ENCODE data around the gene SLC12A4.
"Not testable (repeated sequence)": the region's sequence is repeated elsewhere in the genome, so short reads cannot be mapped to it uniquely, and the experiment has no call there.

Gene SLC12A4

GRCh38 chr16:67968400-67969253 is at the start of gene SLC12A4:
Gene SLC12A4, minus strand, starts transcription at chr16:67968637. Its CDS starts 84 bp downstream, at chr16:67968553.
- DNase-seq (ENCODE audit: low read depth): peak; percentile 76

DNA sequence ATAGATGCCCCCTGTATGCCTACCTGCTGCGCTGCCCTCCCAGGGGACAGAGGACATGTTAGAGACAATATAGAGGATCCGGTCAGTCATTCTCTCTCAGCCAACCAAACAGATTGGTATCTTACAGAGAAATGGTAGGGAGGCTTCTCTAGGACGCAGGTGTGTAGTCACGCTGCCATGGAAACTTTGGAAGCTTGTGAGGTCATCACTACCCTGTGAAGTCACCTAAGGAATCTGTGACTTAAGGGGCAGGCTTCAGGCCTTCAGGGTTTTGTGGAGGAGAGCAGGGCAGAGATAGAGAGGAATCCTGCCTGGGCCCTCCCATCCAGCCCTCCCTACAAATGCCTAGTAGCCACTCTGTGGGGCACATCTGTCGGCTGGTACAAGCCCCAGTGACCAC is 47.2 kb upstream of the SLC12A4 start, which contains the start of gene DPEP2NB:
Gene DPEP2NB, minus strand, starts transcription at position 231 of the 400 bp plus-strand sequence. Its CDS starts 141 bp downstream, at position 90.
- no peak for DNase-seq (ENCODE audit: low read depth)

GRCh38 chr16:68013440-68013839 is 45.0 kb upstream of the SLC12A4 start:
- no peak for DNase-seq (ENCODE audit: low read depth)

DNA sequence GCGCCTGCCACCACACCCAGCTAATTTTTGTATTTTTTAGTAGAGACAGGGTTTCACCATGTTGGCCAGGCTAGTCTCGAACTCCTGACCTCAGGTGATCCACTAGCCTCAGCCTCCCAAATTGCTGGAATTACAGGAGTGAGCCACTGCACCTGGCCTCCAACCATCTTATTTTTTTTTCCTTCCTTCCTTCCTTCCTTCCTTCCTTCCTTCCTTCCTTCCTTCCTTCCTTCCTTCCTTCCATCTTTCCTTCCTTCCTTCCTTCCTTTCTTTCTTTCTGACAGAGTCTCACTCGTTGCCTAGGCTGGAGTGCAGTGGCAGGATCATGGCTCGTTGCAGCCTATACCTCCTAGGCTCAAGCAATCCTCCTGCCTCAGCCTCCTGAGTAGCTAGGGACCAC is 41.4 kb upstream of the SLC12A4 start:
- DNase-seq (ENCODE audit: low read depth): not testable (repeated sequence)

DNA sequence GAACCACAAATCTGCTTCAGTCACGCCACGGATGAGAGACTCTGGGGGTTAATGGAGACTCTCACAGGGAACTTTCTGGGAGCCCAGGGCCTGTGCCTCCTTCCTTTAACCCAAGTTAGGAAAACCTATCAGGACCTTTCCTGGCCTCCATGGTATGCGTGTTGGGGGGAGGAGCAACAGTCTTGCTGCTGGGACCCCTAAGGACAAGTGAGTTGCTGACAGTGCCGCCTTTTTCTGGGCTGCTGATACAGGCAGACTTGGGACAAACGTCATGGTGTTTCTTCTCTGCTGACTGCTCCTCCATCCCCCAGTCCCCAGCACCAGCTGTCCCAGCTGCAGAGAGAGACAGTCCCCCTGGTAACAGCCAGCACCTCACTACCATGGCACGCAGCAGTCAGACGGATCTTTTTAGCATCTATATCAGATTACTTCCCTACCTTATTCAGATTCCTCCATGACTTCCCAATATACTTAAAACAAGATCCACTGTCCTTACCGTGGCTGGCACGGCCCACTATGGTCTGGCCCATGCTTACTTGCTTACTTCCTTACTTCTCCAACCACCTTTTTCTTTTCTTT is 40.8 kb upstream of the SLC12A4 start:
- DNase-seq (ENCODE audit: low read depth): no peak

DNA sequence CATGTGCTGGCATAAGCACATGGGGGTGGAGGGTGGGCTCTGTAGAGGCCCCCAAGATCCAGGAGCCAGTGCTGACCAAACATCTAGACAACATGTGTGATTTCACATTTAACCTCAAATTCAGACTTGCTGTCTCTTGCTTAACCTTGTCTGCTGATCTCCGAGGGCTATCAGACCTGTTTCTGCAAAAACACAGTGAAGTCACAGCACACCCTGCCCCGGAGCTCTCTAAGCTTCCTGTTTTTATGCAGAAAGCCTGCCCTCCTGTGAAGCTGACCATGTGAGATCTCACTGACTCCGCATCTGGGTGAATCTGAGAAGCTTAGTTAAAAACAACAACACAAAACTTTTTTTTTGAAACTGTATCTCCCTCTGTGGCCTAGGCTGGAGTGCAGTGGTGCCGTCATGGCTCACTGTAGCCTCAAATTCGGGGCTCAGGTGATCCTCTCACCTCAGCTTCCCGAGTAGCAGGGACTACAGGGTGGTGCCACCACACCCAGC is 37.4 kb upstream of the SLC12A4 start:
- DNase-seq (ENCODE audit: low read depth): no peak

DNA sequence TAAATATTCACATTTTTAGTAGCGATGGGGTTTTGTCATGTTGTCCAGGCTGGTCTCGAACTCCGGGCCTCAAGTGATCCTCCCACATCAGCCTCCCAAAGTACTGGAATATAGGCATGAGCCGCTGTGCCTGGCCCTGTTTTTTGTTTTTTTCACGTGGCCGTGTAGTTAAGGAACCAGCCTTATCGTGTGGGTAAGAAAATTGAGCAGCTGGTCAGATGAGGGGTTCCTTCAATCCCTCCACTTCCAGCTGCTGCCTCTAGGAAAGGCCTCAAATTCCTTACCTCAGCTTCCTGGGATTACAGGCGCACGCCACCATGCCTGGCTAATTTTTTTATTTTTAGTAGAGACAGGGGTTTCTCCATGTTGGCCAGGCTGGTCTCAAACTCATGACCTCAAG is 36.8 kb upstream of the SLC12A4 start:
- no peak for DNase-seq (ENCODE audit: low read depth)

DNA sequence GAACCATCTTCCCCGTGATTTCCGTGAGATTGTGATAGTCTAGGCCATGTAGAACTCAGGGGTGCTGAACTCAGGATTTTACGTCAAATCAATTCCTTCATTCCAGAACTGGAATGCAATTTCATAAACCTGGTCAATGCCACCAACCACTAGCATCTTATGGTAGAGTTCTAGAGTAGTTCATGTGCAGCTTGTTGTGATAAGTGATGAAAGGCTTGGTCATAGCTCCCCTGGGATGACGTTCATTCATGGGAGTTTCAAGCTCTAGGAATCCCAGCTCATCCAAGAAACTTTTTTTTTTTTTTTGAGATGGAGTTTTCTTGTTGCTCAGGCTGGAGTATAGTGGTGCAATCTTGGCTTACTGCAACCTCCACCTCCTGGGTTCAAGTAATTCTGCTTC is 34.6 kb upstream of the SLC12A4 start:
- DNase-seq (ENCODE audit: low read depth): no peak

DNA sequence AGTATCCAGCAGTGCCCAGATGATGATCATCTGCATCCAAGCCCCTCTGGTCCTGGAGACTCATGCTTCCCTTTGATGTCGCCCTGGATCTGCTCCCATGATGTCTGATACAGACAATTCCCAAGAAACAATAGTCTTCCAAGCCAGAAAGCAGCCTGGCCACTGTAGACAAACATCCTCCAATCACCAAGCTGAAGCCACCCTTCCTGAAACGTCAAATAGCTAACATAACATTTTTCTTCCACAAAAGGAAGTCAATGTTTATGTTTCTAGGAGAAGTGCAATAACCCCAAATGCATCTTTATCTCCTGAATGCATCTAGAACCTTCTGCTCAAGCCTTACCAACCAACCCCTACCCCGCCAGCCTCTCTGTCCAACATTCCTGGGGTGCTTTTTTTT is 32.0 kb upstream of the SLC12A4 start:
- DNase-seq (ENCODE audit: low read depth): no peak

DNA sequence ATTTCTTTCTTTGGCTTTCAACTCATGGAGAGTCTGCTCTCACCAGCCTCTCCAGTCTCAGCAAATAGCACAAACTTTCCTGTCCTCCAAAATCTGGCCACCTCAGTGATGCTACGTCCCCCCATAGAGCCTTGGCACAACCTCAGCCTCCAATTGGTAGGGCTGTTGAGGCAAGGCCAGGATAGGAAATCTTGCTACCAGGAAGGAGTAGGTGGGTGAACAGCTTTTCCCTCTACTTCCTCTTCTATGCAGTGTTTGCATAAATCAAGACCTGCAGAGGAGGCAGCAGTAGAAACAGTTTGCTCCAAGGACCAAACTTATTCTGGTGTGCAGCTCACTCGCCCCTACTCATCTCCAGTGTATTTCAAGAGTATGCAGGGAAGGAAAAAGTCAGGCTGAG is 31.5 kb upstream of the SLC12A4 start:
- no peak for DNase-seq (ENCODE audit: low read depth)

DNA sequence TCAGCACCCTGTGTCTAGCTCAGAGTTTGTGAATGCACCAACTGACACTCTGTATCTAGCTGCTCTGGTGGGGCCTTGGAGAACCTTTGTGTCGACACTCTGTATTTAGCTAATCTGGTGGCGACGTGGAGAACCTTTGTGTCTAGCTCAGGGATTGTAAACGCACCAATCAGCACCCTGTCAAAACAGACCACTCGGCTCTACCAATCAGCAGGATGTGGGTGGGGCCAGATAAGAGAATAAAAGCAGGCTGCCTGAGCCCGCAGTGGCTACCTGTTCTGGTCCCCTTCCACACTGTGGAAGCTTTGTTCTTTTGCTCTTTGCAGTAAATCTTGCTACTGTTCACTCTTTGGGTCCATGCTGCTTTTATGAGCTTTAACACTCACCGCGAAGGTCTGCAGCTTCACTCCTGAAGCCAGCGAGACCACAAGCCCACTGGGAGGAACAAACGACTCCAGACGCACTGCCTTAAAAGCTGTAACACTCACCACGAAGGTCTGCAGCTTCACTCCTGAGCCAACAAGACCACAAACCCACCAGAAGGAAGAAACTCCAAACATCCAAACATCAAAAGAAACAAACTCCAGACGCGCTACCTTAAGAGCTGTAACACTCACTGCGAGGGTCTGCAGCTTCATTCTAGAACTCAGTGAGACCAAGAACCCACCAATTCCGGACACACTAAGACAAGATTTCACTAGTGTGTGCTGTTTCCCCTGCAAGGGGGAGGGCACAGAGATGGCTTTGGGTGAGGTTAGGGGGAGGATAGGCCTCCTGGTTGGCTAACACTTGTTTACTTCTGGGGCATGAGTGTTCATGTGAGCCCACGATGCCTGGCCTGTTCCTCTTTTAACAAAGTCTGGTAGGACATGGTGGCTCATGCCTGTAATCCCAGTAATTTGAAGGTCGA is 30.6 kb upstream of the SLC12A4 start, which contains the start of gene DPEP2:
Gene DPEP2, minus strand, starts transcription at position 706 of the 910 bp plus-strand sequence. CDS start 6,272 bp downstream, outside the sequence.
- not testable (repeated sequence) for DNase-seq (ENCODE audit: low read depth)

- DNase-seq (ENCODE audit: low read depth): not testable (repeated sequence)
These were observed 29.9 kb upstream of the SLC12A4 start for GRCh38 chr16:67998231-67998778.

DNA sequence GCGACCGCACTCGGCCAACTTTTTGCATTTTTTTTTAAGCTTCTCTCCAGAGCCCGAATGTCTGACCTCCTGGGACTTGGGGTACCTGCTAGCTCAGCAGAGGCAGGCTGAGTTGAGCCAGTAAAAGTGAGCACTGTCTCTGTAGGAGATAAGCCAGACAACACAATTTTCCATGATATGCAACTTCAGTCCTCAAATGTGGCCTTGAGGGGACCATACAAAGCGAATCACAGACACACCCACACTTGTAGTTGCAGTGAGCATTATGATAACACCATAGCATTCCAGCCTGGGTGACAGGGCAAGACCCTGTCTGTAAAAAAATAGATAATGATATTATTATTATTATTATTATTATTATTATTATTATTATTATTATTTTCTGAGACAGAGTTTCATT is 28.2 kb upstream of the SLC12A4 start:
- no peak for DNase-seq (ENCODE audit: low read depth)

GRCh38 chr16:67995423-67995822 is 27.0 kb upstream of the SLC12A4 start:
- no peak for DNase-seq (ENCODE audit: low read depth)

- DNase-seq (ENCODE audit: low read depth): not testable (repeated sequence)
These were observed 25.6 kb upstream of the SLC12A4 start for GRCh38 chr16:67994040-67994408.

DNA sequence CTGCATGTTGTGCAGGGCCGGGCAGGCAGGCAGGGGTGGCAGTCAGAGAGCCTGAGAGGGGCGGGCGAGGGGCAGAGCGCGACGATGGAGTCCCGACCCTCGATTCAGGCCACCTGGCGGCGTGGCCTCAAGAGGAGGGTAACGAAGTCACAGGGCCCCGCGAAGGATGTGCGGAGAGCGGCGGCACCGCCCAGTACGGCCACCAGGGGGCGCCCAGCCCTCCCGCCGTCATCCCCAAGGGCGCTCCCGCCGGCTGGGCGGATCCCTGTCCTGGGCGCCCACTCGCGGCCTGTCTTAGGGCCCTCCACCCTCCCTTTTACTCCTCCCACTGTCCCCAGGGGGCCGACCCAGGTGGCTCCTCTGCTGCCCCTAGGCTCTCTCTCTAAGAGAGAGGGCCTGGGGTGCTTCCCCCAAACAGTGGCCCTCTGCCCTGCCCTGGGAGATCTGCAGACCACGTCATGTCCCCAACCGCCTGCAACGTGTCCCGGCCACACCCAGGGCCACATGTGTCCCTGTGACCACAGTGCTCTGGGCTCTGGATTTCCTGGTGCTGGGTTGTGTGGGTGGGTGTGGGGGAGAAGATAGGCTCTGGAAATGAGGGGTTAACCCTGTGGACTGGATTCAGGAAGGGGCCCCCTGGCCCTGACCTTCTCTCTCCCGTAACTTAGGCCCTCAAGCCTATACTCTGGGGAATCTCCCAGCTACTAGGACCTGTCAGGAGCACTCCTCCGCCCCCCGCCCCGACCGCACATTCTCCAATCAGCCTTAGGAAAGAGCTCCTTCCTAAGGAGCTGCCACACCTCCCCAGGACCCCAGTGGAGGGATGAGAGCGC is 25.0 kb upstream of the SLC12A4 start:
- peak; percentile 75 for DNase-seq (ENCODE audit: low read depth)

DNA sequence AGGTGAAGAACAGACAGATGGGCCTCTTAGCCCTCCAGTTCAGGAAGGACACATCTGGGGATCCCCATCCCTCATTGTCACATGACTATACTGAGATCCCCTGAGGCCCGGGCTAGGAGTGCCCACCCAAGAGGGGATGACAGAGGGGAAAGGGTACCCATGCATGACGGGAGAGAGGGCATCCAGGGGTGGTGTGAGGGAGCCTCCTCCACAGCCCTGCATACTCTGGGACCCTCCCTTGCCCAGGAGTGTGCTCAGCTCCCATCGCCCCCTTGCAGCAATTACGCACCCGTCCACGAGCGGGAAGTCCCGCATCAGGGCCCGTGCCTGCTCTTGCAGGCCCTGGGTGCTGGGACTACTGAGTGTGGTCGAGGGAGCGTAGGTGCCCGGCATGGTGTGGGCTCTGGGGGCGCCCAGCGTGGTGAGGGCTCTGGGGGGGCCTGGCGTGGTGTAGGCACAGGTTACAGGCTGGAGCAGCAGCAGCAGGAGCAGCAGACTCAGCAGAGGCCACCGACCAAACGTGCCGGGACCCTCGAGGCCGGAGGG is 24.3 kb upstream of the SLC12A4 start:
- no peak for DNase-seq (ENCODE audit: low read depth)

DNA sequence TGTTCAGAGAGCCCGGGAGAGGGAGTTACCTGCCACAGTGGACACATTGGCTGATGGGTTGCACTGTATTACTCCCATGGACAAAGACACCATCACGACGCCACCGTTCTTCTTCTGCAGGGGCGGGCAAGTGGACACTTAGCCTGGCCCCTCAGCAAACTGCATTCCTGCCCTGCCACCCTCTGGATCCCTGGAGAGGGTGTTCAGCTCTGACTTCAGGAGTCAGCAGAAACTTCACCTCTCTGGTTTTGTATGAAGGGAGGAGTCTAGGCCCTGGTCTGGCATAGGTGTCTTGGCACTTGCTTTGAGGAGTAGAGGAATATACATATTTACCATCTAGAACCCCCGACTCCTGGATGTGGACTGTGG is 21.6 kb upstream of the SLC12A4 start:
- no peak for DNase-seq (ENCODE audit: low read depth)

DNA sequence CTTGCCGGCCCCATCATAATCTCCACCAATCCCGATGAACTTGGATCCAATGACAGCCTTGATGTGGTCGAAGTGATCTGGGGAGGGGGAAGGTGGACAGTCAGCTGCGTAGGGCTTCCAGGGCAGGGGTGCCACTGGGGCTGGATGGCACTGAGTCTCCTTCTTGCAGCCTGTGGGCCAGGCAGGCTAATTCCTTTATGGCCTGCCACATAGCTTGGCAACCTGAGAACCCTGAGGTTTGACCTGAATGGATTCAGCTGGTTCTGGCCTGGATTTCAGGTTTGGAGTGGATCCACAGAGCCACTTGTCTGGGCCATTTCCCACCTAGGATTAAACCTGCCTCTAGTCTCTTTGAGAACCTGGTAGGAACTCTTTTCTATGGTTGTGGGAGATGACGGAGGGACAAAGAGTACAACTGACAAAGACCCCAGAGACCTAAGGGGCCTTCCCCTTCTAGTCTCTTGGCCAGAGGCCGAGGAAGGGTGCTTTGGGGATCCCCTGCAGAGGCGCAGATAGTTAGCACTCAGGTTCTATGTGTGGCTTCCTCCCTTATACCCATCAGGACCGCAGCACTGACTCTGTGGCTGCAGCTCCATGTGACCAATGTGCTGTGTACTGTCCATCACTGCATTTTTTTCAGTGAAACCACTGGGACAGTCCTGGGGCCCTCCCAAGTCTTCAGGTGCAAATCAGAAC is 21.0 kb upstream of the SLC12A4 start:
- no peak for DNase-seq (ENCODE audit: low read depth)

- DNase-seq (ENCODE audit: low read depth): no peak
These were observed 20.2 kb upstream of the SLC12A4 start for GRCh38 chr16:67988675-67989074.
